ENCODE measurements around the gene ZNF558.
"Not testable (repeated sequence)": the region's sequence is repeated elsewhere in the genome, so short reads cannot be mapped to it uniquely, and the experiment has no call there.

ZNF558 gene

DNA sequence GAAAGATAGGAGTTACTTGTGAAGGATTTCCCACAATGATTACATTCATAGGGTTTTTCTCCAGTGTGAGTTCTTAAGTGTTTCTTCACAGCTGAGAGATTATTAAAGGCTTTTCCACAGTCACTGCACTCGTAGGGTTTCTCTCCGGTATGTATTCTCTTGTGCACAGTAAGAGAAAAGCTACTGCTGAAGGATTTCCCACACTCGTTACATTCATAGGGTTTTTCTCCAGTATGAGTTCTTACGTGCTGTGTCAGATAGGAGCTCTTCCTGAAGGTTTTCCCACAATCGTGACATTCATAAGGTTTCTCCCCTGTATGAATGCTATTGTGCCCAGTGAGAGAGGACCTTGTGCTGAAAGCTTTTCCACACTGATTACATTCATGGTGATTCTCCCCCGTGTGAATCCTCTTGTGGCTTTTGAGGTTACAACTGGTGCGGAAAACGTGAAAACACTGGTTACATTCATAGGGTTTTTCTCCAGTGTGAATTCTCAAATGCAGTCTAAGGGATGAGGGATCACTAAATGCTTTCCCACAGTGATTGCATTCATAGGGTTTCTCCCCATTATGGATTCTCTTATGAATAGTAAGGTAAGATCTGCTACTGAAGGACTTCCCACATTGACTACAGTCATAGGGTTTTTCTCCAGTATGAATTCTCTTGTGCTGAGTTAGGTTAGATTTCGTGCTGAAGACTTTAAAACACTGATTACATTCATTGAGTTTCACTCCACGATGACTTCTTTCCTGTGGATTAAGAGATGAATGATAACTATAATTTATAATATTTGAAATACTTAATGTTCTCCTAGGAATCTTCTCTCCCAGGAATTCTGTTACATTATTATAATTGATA lies 20.6 kb downstream of the ZNF558 start:
- H3K4me3 ChIP-seq: peak overlapping the region; percentile 17; the same call in 1 of the 2 replicates
- TF ChIP-seq Cebpa-rat (IDR thresholded peaks at IDR 0.05): no peak
- no peaks in the 10 kb centered on the region for H3K27me3 ChIP-seq
- H3K27ac ChIP-seq: no peak overlapping the region
- H3K36me3 ChIP-seq: peaks cover 90% of the 10 kb centered on the region
- H3K4me1 ChIP-seq: no peaks in the 10 kb centered on the region
- H3K9ac ChIP-seq: no peak overlapping the region
- peaks cover 99% of the 10 kb centered on the region for H3K9me3 ChIP-seq
- no peaks in the 10 kb centered on the region for H4K20me1 ChIP-seq
- no peak overlapping the region for H3K4me2 ChIP-seq

DNA sequence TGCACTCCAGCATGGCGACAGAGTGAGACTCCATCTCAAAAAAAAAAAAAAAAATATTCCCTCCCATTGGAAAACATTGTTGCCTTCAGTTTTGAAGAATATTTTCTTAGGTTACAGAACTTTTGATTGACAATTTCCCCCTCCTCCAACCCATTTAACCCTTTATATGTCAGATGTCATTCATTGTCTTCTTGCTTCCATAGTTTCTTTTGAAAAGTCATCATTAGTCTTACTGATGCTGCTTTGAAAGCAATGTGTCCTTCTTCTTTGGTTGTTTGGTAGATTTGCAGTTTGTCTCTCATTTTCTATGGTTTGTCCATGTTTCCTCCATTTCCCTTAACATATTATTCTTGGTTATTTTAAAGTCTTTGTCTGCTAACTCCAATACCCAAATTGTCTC lies 25.4 kb downstream of the ZNF558 start:
- Histone ChIP-seq H3K4me1 (no peaks in the 10 kb centered on the region), H3K4me2 (no peak overlapping the region), H3K9ac (no peak overlapping the region), H3K9me3 (peaks cover 99% of the 10 kb centered on the region), H3K27ac (no peak overlapping the region), H4K20me1 (no peaks in the 10 kb centered on the region), H3K36me3 (peaks cover 78% of the 10 kb centered on the region), H3K27me3 (no peaks in the 10 kb centered on the region), H3K4me3 (peak overlapping the region; percentile 4; the same call in 1 of the 2 replicates)
- TF ChIP-seq Cebpa-rat (IDR thresholded peaks at IDR 0.05): no peak

DNA sequence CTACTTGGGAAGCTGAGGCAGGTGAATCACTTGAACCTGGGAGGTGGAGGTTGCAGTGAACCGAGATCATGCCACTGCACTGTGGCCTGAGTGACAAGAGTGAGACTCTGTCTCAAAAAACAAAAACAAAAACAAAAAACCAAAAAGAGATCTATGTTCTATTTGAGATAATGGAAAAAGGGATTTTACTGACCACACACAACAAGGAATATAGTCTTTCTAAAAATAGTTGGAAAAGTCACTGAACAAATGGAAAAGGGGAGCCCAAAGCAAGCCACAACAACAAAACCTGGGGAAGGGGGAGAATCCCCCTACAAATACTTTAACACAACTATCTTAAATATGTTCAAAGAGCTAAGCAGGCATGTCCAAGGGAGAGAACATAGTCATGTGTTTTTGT lies 37.3 kb downstream of the ZNF558 start:
- Histone ChIP-seq H3K27ac (no peak overlapping the region), H3K9me3 (peaks cover 17% of the 10 kb centered on the region), H3K27me3 (no peaks in the 10 kb centered on the region), H3K4me1 (no peaks in the 10 kb centered on the region), H3K4me2 (no peak overlapping the region), H4K20me1 (no peaks in the 10 kb centered on the region), H3K4me3 (no peak overlapping the region), H3K9ac (no peak overlapping the region), H3K36me3 (no peaks in the 10 kb centered on the region)
- no peak for TF ChIP-seq Cebpa-rat (IDR thresholded peaks at IDR 0.05)

DNA sequence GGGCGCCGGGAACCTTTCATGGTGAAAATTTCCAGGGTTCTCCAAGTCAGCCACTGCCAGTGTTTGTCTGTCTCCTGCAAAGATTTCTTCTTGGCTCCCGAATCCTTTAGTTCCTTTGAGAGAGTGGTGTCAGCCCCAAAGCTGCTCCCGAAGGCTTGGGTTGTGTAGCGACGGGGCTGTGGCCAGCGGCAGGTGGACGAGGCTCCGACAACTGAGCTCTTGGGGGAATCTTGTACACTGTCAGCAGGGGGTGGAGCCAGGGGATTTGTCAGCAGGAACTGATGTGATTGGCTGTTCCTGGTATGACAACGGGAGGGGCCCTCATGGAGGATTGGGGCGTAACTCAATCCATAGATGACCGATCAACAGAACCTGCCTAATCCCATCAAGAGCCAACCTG lies 58.5 kb downstream of the ZNF558 start:
- not testable (repeated sequence) for H3K4me1 ChIP-seq, H3K9me3 ChIP-seq, H3K36me3 ChIP-seq, H3K4me3 ChIP-seq, H3K27ac ChIP-seq, H3K9ac ChIP-seq, H3K4me2 ChIP-seq, H3K27me3 ChIP-seq, H4K20me1 ChIP-seq

DNA sequence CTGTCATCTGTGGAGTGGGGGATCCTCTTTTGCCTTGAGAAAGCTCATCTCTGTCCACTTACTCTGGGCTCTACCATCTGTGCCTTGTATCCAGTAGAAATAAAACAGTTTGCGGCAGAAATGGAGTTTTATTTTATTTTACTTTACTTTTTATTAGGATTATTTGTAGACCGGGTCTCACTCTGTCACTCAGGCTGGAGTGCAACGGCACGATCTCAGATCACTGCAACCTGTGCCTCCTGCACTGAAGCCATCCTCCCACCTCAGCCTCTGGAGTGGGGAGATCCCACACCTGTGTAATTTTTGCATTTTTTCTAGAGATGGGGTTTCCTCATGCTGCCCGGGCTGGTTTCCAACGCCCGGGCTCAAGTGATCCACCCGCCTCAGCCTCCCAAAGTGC lies 62.8 kb downstream of the ZNF558 start:
- not testable (repeated sequence) for H3K4me3 ChIP-seq, H4K20me1 ChIP-seq, H3K4me1 ChIP-seq, H3K9me3 ChIP-seq, H3K27ac ChIP-seq, H3K9ac ChIP-seq, H3K4me2 ChIP-seq, H3K36me3 ChIP-seq, H3K27me3 ChIP-seq

DNA sequence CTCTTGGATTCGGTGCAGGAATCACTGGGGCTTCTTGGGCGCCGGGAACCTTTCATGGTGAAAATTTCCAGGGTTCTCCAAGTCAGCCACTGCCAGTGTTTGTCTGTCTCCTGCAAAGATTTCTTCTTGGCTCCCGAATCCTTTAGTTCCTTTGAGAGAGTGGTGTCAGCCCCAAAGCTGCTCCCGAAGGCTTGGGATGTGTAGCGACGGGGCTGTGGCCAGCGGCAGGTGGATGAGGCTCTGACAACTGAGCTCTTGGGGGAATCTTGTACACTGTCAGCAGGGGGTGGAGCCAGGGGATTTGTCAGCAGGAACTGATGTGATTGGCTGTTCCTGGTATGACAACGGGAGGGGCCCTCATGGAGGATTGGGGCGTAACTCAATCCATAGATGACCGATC lies 64.8 kb downstream of the ZNF558 start:
- not testable (repeated sequence) for H3K4me1 ChIP-seq, H4K20me1 ChIP-seq, H3K36me3 ChIP-seq, H3K9ac ChIP-seq, H3K4me3 ChIP-seq, H3K4me2 ChIP-seq, H3K27me3 ChIP-seq, H3K27ac ChIP-seq, H3K9me3 ChIP-seq
